HG03354 (cell line): ENCODE measurements around the gene AIF1L.

Experiments used
- ATAC-seq: cut with Tn5 transposase; IDR thresholded peaks from one replicate; pipeline ENCODE4 v1.9.1; 2021; ENCODE audit warnings: mild to moderate bottlenecking; ENCODE audit not compliant: unreplicated experiment, poor library complexity, severe bottlenecking

AIF1L gene

DNA sequence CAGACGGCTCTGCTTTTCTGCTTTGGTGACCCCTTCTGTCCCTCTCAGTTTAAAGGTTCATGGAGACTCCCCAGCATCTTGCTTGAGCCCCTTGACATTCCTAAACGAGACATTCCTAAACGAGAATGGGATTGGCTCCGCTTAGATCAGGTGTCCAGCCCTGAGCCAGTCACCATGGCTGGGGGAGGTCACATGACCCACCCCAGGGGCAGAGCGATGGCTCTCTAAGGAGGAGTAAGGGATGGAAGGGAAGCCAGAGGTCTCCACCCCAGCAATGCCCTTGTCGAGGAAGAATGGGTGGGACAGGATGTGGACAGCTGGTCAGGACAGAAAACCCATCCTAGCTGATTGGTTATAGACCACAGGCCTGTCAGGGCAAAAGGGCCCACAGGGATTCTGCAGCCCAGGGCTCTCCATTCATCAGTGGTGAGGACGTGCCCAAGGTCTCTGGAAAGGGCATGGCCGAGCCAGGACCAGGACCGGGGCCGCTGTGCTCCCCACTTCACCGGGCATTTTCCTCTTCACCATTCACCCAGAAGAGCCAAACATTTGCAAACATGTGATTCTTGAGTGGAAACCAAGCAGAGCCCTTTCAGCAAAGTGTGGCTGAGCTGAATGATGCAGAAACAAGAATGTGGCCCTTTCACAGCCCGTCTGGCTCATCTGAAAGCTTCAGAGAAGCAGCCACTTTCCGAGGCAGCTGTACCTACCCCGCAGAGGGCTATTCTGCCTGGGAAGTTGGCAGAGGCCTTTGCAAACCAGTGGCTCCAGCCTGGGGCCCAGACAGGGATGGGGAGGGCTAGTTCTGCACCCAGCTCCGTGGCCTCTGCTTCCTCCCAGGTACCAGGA, 19.8 kb upstream of the AIF1L start:
- ATAC-seq: no peak

GRCh38 chr9:131078427-131079366, 17.6 kb upstream of the AIF1L start:
- no peak for ATAC-seq

GRCh38 chr9:131080589-131080988, 15.7 kb upstream of the AIF1L start:
- ATAC-seq: no peak

DNA sequence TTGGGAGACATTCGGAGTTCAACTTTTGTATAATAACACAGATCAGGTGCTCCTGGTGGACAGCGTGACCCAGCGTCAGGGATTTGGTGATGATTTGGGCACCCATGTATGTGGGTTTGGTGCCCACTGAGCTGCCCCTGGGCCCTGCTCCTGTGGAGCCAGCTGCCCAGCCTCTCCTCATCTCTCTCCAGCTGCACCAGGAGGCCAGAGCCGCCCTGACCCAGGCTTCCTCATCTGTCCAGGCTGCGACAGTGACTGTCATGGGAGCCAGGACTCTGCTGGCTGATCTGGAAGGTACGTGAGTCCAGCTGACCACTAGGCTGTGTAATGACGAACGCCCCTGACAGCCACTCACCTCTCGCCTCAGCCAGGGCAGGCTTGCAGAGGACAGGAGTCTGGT, 14.5 kb upstream of the AIF1L start:
- ATAC-seq: no peak

GRCh38 chr9:131082774-131083512, 13.4 kb upstream of the AIF1L start:
- ATAC-seq: no peak

- ATAC-seq: no peak
These were observed 11.5 kb upstream of the AIF1L start for GRCh38 chr9:131084661-131085369.

DNA sequence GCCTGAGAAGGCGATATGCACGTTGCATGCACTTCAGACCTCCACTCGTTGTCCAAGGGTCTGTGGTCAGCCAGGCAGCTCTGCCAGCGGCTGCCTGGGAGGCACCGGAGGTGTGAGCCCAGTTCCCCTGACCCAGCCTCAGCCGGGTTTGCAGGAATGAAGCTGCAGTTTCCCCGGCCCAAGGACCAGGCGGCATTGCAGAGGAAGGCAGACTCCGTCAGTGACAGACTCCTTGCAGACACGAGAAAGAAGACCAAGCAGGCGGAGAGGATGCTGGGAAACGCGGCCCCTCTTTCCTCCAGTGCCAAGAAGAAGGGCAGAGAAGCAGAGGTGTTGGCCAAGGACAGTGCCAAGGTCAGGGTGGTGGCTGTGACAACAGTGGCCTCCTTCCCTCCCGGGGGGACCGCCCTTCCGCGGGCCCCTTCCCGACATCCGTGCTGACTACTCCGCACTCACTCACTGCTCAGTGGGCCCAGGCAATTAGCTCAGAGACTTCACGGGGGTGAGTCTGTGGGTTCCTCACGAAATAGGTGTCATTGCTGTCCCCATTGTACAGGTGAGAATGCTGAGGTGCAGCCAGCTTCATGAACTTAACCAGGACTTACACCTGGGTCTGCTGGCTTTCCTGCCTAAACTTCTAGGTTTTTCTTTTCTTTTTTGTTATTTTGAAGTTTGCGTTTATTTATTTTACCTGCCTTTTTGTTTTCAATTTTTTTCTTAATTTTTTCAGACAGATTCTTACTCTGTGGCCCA, 10.8 kb upstream of the AIF1L start:
- no peak for ATAC-seq

- no peak for ATAC-seq
These were observed 8.9 kb upstream of the AIF1L start for GRCh38 chr9:131087354-131087893.

GRCh38 chr9:131090025-131090787, 6.1 kb upstream of the AIF1L start:
- no peak for ATAC-seq

DNA sequence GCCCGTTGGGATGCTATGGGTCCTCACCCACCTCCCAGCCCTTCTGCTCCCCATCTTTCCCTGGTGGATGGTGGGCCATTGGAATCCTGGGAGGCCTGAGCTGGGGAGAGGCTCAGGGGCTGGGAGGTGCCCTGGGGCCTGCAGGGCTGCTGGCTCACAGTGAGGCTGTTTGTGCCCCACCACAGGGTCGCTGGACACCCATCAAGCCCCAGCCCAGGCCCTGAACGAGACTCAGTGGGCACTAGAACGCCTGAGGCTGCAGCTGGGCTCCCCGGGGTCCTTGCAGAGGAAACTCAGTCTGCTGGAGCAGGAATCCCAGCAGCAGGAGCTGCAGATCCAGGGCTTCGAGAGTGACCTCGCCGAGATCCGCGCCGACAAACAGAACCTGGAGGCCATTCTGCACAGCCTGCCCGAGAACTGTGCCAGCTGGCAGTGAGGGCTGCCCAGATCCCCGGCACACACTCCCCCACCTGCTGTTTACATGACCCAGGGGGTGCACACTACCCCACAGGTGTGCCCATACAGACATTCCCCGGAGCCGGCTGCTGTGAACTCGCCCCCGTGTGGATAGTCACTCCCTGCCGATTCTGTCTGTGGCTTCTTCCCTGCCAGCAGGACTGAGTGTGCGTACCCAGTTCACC, 4.9 kb upstream of the AIF1L start:
- no peak for ATAC-seq

- no peak for ATAC-seq
These were observed 4.3 kb upstream of the AIF1L start for GRCh38 chr9:131092030-131092429.

DNA sequence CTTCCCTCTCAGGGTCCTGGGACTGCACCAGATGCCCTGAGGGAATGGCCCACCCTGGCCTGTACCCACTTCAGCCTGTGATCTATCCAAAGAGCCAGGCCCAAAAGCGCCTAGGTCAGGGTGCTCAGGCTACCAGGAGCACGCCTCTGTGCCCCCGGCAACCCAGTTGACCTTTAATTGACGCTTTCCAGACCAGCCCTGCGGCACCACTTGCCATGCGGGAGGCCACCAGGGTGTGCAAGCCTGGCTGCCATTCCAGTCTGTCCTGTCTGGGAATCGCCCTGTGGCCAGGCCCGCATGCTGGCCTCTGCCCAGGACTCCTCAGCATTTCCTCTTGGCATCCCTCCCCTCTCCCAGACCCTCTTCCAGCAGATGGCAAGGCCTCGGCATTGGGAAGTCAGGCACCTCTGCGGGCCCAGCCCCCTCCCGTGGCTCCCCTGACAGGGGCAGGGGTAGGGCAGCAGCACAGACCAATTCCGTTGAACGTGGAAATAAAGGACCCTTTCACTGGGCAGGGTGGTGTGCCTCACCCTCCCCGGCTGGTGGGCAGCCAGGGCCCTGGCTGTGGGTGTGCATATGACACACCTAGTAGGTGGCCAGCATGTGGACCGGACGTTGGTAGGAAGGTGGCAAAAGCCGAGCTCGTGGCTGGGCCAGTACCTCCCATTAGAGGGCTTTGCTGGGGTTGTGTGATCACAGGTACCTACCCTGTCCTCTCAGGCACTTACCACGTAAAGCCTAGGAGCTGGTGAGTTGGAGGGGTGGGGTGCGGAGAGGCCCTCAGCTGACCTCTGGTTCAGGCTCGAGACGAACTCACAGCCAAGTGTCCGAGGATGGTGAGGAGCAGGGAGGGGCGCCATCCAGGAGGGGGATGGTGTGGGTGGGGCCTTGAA, 3.5 kb upstream of the AIF1L start:
- ATAC-seq: no peak

DNA sequence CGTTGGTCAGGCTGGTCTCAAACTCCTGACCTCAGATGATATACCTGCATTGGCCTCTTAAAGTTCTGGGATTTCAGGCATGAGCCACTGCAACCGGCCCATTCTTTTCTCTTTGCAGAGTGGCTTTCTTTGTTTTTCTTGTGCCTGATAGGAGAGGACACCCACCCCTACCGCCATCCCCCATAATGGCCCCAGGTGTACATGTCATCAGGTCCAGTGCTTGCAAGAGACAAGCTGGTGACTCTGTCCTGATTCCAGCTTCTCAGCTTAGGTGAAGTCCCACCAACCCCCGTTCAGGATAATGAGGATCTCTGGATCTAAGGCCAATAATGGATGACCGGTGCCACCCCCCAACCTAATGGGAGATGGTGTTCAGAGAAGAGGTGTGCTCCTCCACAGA, 2.3 kb upstream of the AIF1L start:
- no peak for ATAC-seq

GRCh38 chr9:131094622-131095021, 1.7 kb upstream of the AIF1L start:
- ATAC-seq: no peak

DNA sequence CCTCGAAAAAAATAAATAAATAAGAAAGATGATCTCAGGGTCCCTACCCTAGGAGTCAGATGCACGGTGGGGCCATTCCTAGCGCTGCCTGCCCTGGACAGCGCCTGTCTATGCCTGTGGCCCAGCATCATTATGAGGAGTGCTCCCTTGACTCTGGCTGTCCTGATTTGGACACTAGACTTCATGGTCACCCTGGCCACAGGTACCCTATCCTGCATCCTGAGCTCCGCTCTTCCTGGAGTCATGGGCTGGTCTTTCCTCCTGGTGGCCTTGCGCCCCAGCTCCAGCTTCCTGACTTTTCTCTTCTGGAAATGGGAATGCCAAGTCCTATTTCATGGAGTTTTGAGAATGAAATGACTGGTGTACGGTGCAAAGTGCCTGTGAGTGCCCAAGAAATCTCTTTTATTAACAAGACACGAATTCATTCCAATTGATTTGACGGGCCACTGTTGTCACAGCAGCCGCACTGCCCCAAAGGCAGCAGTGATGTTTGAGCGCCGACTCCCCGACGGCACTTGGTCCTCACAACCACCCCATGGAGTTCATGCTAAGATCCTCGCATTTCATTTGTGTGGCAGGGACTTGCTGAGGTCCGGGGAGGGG, 564 bp upstream of the AIF1L start:
- no peak for ATAC-seq
